A673 (cell line): ENCODE data around the gene HAUS3. TPM values are rescaled to one million over a fixed set of nuclear protein-coding genes. Genes with fewer than 3 reads are reported as not detected.

Source experiments
- BruUV-seq: library from RNA; stranded (reverse); fragments of 400-500 nt; replicated peaks from 2 replicates; lab custom pipeline; 2021; lab: Mats Ljungman, UMichigan
- CTCF ChIA-PET: fragments of 300-600 bp; sonication (Branson Sonifier 250); formaldehyde crosslinking; loops from one replicate; lab custom pipeline; 2022; ENCODE audit warnings: antibody characterized with exemption; lab: Charles Lee
- POLR2A ChIA-PET: fragments of 300-600 bp; sonication (Branson Sonifier 250); formaldehyde crosslinking; loops from one replicate; lab custom pipeline; 2022; ENCODE audit warnings: antibody characterized with exemption; ENCODE audit not compliant: low non-redundant PET; lab: Charles Lee
- DNase-seq: peaks from one replicate; pipeline ENCODE4 v3.0.0-alpha.2; 2015; ENCODE audit warnings: low spot score
- H3K27ac ChIP-seq: fragments of 200-600 bp; sonication (generic); 2 replicates; pipeline ENCODE4 v1.5.1; 2016; ENCODE audit warnings: mixed run types, low read depth, mild to moderate bottlenecking, mixed read lengths, antibody characterized with exemption, low read length; ENCODE audit not compliant: poor library complexity, severe bottlenecking
- H3K27me3 ChIP-seq: fragments of 200-600 bp; sonication (generic); replicated peaks from 2 replicates; pipeline ENCODE4 v1.6.1; 2017; ENCODE audit warnings: mixed run types, low read depth, mild to moderate bottlenecking, mixed read lengths, antibody characterized with exemption, low read length; ENCODE audit not compliant: insufficient read depth, poor library complexity
- H3K36me3 ChIP-seq: fragments of 200-600 bp; sonication (generic); 2 replicates; pipeline ENCODE4 v1.6.1; 2016; ENCODE audit warnings: mixed run types, mild to moderate bottlenecking, mixed read lengths, antibody characterized with exemption, low read length; ENCODE audit not compliant: insufficient read depth, poor library complexity, severe bottlenecking
- H3K4me1 ChIP-seq: fragments of 200-600 bp; sonication (generic); 2 replicates; pipeline ENCODE4 v1.6.1; 2017; ENCODE audit warnings: mixed run types, mild to moderate bottlenecking, mixed read lengths, antibody characterized with exemption, low read length; ENCODE audit not compliant: insufficient read depth, poor library complexity, severe bottlenecking
- H3K4me3 ChIP-seq: fragments of 200-600 bp; sonication (generic); 2 replicates; pipeline ENCODE4 v1.5.1; 2016; ENCODE audit warnings: low read depth, mixed run types, mild to moderate bottlenecking, mixed read lengths, low read length; ENCODE audit not compliant: poor library complexity, severe bottlenecking
- H3K9me3 ChIP-seq: fragments of 200-600 bp; sonication (generic); 2 replicates; pipeline ENCODE4 v1.6.1; 2016; ENCODE audit warnings: mixed run types, low read depth, mild to moderate bottlenecking, mixed read lengths, antibody characterized with exemption, low read length; ENCODE audit not compliant: poor library complexity, severe bottlenecking
- EZH2 ChIP-seq: fragments of 200-600 bp; sonication (generic); IDR thresholded peaks from 2 replicates; pipeline ENCODE4 v1.6.1; 2017; ENCODE audit warnings: borderline replicate concordance, low read depth, mild to moderate bottlenecking, mixed read lengths, antibody characterized with exemption, low read length; ENCODE audit not compliant: poor library complexity, severe bottlenecking
- intact Hi-C: fragments of 100-400 bp; cut with micrococcal nuclease; formaldehyde crosslinking; loops from one replicate; pipeline ENCODE4 v1.10.0; 2022; ENCODE audit not compliant: unreplicated experiment
- total RNA-seq: library from RNA; stranded (reverse); gene quantifications from 2 replicates; pipeline ENCODE4 v1.2.3, GENCODE V29; 2021
- TF ChIP-seq, protein P1 (sequence below): fragments of 300-800, 200-600 bp; sonication (generic); conservative IDR thresholded peaks from 2 replicates; pipeline ENCODE4 v1.5.1; 2017; ENCODE audit warnings: low read depth, mild to moderate bottlenecking, antibody characterized with exemption, low read length, moderate library complexity, mixed read lengths

HAUS3 gene
- total RNA-seq, 1 experiment from 2014 or later: 27.7 TPM

DNA sequence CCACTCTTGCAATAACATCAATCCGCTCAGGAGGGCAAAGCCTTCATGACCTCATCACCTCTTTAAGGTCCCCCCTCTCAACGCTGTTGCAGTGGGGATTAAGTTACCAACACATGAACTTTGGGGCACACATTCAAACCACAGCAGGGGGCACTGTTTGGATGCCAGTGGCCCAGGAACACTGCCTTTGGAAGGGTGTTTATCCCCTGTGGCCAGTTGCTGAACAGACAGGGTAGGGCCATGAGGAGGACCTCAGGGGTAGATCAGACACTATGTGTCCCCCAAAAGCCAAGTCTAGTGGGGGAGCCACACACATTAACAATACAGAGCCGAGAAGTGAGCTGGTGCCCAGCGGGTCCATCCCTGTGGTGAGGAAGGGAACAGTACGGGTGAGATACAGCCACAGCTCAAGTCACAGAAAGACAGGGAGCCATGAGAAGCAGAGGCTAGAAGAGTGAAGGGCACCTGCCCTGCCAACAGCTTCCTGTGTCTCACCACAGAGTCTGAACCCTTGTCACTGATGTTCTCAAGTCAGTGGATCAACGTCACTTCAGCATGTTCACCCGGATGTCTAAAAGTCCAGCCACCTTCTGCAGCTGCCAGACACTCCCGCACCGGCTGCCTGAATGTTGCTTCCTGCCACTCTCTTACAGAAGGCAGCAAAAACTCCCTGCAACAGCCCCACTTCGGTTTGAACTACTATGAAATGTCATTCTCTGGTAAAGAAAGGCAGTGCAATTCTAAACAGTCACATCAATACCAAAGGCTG lies 39.8 kb upstream of the HAUS3 start:
- DNase-seq: no peak
- Histone ChIP-seq H3K27me3 (no peaks in the 10 kb centered on the region), H3K27ac (no peak overlapping the region), H3K4me3 (no peak overlapping the region), H3K9me3 (no peaks in the 10 kb centered on the region), H3K4me1 (no peaks in the 10 kb centered on the region), H3K36me3 (no peaks in the 10 kb centered on the region)
- TF ChIP-seq EZH2: no peak
- TF ChIP-seq, protein P1, sequence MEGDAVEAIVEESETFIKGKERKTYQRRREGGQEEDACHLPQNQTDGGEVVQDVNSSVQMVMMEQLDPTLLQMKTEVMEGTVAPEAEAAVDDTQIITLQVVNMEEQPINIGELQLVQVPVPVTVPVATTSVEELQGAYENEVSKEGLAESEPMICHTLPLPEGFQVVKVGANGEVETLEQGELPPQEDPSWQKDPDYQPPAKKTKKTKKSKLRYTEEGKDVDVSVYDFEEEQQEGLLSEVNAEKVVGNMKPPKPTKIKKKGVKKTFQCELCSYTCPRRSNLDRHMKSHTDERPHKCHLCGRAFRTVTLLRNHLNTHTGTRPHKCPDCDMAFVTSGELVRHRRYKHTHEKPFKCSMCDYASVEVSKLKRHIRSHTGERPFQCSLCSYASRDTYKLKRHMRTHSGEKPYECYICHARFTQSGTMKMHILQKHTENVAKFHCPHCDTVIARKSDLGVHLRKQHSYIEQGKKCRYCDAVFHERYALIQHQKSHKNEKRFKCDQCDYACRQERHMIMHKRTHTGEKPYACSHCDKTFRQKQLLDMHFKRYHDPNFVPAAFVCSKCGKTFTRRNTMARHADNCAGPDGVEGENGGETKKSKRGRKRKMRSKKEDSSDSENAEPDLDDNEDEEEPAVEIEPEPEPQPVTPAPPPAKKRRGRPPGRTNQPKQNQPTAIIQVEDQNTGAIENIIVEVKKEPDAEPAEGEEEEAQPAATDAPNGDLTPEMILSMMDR: no peak
- intact Hi-C loops: no loop called here
- POLR2A ChIA-PET: no interaction called here
- no TSS peak for BruUV-seq
- CTCF ChIA-PET: no interaction called here

DNA sequence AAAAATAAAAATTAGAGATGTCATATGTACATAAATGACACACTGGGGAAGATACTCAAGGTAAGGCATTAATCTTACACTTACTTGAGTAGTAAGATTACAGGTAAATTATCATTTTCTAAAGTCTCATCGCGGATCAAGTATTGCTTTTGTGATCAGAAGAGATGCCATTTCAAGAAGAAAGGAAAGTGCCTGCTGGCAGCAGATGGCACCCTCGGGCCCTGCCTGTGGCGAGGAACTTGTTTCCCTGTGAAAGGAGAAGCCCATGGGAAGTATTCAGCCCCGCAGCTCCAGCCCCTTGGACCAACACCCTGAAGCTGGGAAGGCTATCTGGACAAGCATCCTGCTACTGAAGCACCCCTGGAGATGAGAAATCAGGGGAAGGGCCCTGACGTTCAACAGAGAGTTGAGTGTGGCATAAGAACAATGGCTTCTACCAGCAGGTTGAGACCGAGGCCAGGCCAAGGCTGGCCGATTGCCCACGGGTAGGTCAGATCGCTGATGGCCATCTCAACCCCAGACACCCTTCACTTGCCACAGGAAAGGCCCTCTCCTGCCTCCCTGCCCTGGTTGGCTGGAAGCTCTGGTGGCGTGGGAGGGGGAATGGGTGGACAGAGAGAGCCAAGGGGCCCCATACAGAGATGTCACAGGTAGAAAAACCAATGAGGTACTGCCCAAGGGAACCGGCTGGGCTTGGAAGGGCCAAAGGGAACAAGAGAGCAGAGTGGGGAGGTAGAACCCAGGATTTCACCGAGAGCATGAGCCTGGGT lies 38.8 kb upstream of the HAUS3 start:
- TF ChIP-seq, protein P1: peak; percentile 43; the same call in 1 of the 2 replicates
- no peak for TF ChIP-seq EZH2
- no peaks in the 10 kb centered on the region for H3K36me3 ChIP-seq
- intact Hi-C loops: no loop called here
- peak; percentile 20 for DNase-seq
- ChIA-PET CTCF (no interaction called here), POLR2A (no interaction called here)
- BruUV-seq: no TSS peak
- no peaks in the 10 kb centered on the region for H3K9me3 ChIP-seq
- H3K4me3 ChIP-seq: no peak overlapping the region
- no peaks in the 10 kb centered on the region for H3K27me3 ChIP-seq
- no peak overlapping the region for H3K27ac ChIP-seq
- H3K4me1 ChIP-seq: no peaks in the 10 kb centered on the region

DNA sequence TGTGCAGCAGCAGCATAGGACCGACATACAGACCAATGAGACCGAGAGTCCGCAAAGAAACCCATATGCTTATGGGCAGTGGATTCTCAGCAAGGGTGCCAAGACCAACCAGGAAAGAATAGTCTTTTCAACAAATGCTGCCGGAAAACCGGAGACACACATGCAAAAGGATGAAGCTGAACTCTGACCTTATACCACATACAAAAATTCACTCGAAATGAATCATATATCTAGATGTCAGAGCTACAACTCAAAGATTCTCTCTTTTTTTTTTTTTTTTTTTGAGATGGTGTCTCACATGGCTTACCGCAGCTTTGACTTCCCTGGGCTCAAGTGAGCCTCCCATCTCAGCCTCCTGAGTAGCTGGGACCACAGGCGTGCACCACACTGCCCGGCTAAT lies 36.0 kb upstream of the HAUS3 start:
- Histone ChIP-seq H3K4me3 (no peak overlapping the region), H3K27ac (no peak overlapping the region), H3K27me3 (no peaks in the 10 kb centered on the region), H3K4me1 (no peaks in the 10 kb centered on the region), H3K36me3 (no peaks in the 10 kb centered on the region), H3K9me3 (no peaks in the 10 kb centered on the region)
- ChIA-PET CTCF (interaction anchor here (0.6 kb wide), 1 partner anchor 186 kb away, joined by 3 read pairs; no protein-coding TSS in a partner anchor), POLR2A (no interaction called here)
- TF ChIP-seq, protein P1: no peak
- no peak for TF ChIP-seq EZH2
- intact Hi-C loops: no loop called here
- DNase-seq: no peak
- no TSS peak for BruUV-seq
